H1 (cell line): ENCODE results near the gene AGPAT4. TPM values are rescaled to one million over a fixed set of nuclear protein-coding genes. Genes with fewer than 3 reads are reported as not detected.

Source experiments
- BRCA1 ChIP-seq: IDR thresholded peaks from 2 replicates; pipeline ENCODE4 v1.6.1; 2012; ENCODE audit warnings: low read depth, low read length, improper control_type of control experiment
- FOSL1 ChIP-seq: IDR thresholded peaks from 2 replicates; pipeline ENCODE4 v1.6.1; 2011; ENCODE audit warnings: mild to moderate bottlenecking, low read depth, low read length, moderate library complexity; ENCODE audit not compliant: insufficient read depth
- MAFK ChIP-seq: IDR thresholded peaks from 2 replicates; pipeline ENCODE4 v1.6.1; 2012; ENCODE audit warnings: low read depth, mild to moderate bottlenecking, improper control_type of control experiment, low read length
- POLR2A ChIP-seq, 2 experiments: IDR thresholded peaks; 1 replicate in 1 of 2; 2 replicates in 1 of 2; pipeline ENCODE4 v1.6.1; 2011; ENCODE audit warnings: low read depth in 2 of 2, low read length in 2 of 2, mild to moderate bottlenecking in 2 of 2; ENCODE audit errors: control extremely low read depth in 1 of 2
- RNF2 ChIP-seq: fragments of 200-900, 300-1000 bp; sonication (generic); IDR thresholded peaks from 2 replicates; pipeline ENCODE4 v1.7.1; 2016; ENCODE audit warnings: borderline replicate concordance, low read depth, mild to moderate bottlenecking, antibody characterized with exemption, low read length; ENCODE audit not compliant: poor library complexity, severe bottlenecking; ENCODE audit errors: missing control alignments
- SAP30 ChIP-seq: fragments of 300-600 bp; sonication (generic); IDR thresholded peaks from 2 replicates; pipeline ENCODE4 v1.7.1; 2012; ENCODE audit warnings: low read length, moderate library complexity, mild to moderate bottlenecking, inconsistent platforms; ENCODE audit not compliant: insufficient read depth, insufficient replicate concordance
- SIRT6 ChIP-seq: IDR thresholded peaks from one replicate; pipeline ENCODE4 v1.7.1; 2012; ENCODE audit warnings: low read length, inconsistent platforms
- SIX5 ChIP-seq: IDR thresholded peaks from 2 replicates; pipeline ENCODE4 v1.6.1; 2011; ENCODE audit warnings: mild to moderate bottlenecking, low read depth, low read length
- polyA plus RNA-seq, 7 experiments: library from polyadenylated mRNA; depleted of rRNA in 3 of 7; stranded (reverse) in 5 of 7; unstranded in 2 of 7; fragments of >200 nt in 5 of 7; fragments of 200-250 nt in 2 of 7; gene quantifications; 1 replicate in 5 of 7; 2 replicates in 1 of 7; 4 replicates in 1 of 7; pipeline versions ENCODE4 v1.2.1 to v1.2.3, GENCODE V29; 2011 to 2013; ENCODE audit warnings: missing spikeins in 2 of 7, mixed read lengths in 2 of 7
- total RNA-seq: library from RNA; stranded (reverse); fragmentation: NEBNext Ultra II Directional; extraction: Animal tissue kit (Norgen Biotek cat#: 25700); gene quantifications from 2 replicates; pipeline ENCODE4 v1.2.1, GENCODE V29; 2021

Gene AGPAT4
- total and polyA plus RNA-seq, 2 of the 8 experiments (the other 6 are each of a cell fraction or from before 2014, with no cell fraction given), result 13.5 to 23.8 TPM

DNA sequence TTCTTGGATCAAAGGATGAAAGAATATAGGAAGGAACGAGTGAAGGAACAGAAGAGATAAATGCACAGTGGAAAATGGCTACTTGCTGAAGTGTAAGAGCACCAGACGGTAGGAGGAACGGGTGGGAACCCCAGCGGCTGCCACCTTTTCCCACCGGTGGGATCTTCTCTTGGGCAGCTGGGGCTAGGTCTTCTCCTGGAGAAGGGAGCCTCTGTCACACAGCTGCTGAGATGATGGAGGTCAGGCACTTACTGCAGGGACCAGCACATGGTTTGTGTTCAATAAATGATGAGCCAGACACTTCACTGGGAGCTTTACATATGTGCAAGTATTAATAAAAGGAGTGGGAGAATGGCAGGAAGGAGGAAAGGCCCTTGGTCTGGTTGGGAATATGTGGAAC, 123.7 kb downstream of the AGPAT4 start (continued):
- no peak for TF ChIP-seq POLR2A (IDR thresholded peaks at IDR 0.05; ENCODE audit: control extremely low read depth in 1 of 2, low read depth in 2 of 2, low read length in 2 of 2)
- TF ChIP-seq SIX5, result no peak
- no peak for TF ChIP-seq RNF2
- TF ChIP-seq SAP30, result no peak
- TF ChIP-seq MAFK, result no peak
- no peak for TF ChIP-seq FOSL1
- no peak for TF ChIP-seq BRCA1
- no peak for TF ChIP-seq SIRT6
- TF ChIP-seq, all 59 proteins: peak for 0
